Measurements from ENCODE around the gene WDSUB1. TPM values are rescaled to one million over a fixed set of nuclear protein-coding genes. Genes with fewer than 3 reads are reported as not detected.

Gene WDSUB1
- total RNA-seq, 2 donors from 2014 or later, result 3.2 to 4.7 TPM

DNA sequence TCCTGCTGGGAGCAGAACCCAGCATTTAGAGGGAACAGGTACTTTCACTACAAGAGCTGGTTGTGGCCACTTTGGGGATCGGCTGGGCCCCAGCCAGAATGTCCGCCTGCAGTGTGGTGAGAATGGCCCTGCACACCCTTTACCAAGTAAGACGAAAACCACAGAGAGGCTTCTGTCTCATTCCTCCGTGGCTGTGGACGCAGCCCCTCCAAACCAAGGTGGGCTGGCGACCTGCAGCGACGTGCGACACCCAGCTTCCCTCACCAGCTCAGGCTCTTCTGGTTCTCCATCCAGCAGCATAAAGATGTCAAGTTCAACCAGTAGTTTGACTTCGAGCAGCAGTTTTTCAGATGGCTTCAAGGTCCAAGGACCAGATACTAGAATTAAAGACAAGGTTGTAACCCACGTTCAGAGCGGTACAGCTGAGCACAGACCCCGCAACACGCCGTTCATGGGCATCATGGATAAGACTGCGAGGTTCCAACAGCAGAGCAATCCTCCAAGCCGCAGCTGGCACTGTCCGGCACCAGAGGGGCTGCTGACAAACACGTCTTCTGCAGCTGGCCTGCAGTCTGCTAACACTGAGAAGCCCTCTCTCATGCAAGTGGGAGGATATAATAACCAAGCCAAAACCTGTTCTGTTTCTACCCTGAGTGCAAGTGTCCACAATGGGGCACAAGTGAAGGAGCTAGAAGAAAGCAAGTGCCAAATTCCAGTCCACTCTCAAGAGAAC is 56.2 kb downstream of the WDSUB1 start:
- Histone ChIP-seq H3K27ac (no peak overlapping the region), H3K9me3 (no peaks in the 10 kb centered on the region), H3K4me3 (no peak overlapping the region), H3K36me3 (peaks cover 70% of the 10 kb centered on the region), H3K4me1 (peaks cover 0 to 36% of the 10 kb centered on the region in 2 donors), H3K27me3 (no peaks in the 10 kb centered on the region)
- no peak for DNase-seq (ENCODE audit: low spot score)
- TF ChIP-seq, protein P1, sequence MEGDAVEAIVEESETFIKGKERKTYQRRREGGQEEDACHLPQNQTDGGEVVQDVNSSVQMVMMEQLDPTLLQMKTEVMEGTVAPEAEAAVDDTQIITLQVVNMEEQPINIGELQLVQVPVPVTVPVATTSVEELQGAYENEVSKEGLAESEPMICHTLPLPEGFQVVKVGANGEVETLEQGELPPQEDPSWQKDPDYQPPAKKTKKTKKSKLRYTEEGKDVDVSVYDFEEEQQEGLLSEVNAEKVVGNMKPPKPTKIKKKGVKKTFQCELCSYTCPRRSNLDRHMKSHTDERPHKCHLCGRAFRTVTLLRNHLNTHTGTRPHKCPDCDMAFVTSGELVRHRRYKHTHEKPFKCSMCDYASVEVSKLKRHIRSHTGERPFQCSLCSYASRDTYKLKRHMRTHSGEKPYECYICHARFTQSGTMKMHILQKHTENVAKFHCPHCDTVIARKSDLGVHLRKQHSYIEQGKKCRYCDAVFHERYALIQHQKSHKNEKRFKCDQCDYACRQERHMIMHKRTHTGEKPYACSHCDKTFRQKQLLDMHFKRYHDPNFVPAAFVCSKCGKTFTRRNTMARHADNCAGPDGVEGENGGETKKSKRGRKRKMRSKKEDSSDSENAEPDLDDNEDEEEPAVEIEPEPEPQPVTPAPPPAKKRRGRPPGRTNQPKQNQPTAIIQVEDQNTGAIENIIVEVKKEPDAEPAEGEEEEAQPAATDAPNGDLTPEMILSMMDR (IDR thresholded peaks at IDR 0.05), result no peak

- TF ChIP-seq, protein P1 (IDR thresholded peaks at IDR 0.05), result no peak
- Histone ChIP-seq H3K27ac (no peak overlapping the region), H3K36me3 (peaks cover 70% of the 10 kb centered on the region)
Measured at GRCh38 chr2:159229476-159230144, 56.9 kb downstream of the WDSUB1 start.

DNA sequence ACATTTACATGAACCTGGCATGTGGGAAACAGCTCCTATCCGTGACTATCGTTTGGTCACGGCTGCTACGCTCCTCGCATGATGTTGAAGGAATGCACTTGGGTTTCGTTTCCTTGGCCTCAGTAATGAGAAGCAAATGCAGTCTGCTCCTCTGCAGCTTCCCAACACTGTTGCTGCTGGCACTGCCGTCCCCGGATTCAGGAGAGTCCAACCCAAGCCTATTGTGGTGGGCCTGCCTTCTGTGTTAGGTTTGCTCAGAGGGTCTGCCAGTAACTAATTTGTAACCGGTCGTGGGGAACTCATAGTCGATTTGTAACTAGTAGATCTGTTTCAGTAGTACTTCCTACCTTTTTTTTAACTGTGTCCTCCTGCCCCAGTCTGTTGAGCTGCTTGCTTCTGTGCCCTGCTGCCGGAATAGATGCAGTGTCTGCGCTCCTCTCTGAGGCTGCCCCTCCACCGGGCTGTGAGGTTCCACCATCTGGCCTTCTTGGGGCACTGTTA is 58.4 kb downstream of the WDSUB1 start:
- TF ChIP-seq, protein P1 (IDR thresholded peaks at IDR 0.05), result no peak
- no peak for DNase-seq (ENCODE audit: low spot score)
- Histone ChIP-seq H3K4me1 (peaks cover 0 to 39% of the 10 kb centered on the region in 2 donors), H3K4me3 (no peak overlapping the region), H3K27me3 (no peaks in the 10 kb centered on the region), H3K36me3 (peaks cover 75% of the 10 kb centered on the region), H3K9me3 (no peaks in the 10 kb centered on the region), H3K27ac (no peak overlapping the region)

More at GRCh38 chr2:159229476-159230144, 56.9 kb downstream of the WDSUB1 start:
- Histone ChIP-seq H3K4me1 (peaks cover 0 to 38% of the 10 kb centered on the region in 2 donors), H3K27me3 (no peaks in the 10 kb centered on the region), H3K9me3 (no peaks in the 10 kb centered on the region), H3K4me3 (no peak overlapping the region)
- DNase-seq (ENCODE audit: low spot score), result no peak

- TF ChIP-seq, protein P1 (IDR thresholded peaks at IDR 0.05), result no peak
- peak overlapping the region in 1 of 2 donors; percentile 2 for H3K27ac ChIP-seq
- no peaks in the 10 kb centered on the region for H3K9me3 ChIP-seq
- peaks cover 82% of the 10 kb centered on the region for H3K36me3 ChIP-seq
- DNase-seq (ENCODE audit: low spot score), result no peak
- peaks cover 0 to 32% of the 10 kb centered on the region in 2 donors for H3K4me1 ChIP-seq
- no peaks in the 10 kb centered on the region for H3K27me3 ChIP-seq
- no peak overlapping the region for H3K4me3 ChIP-seq
Measured at GRCh38 chr2:159227467-159227866, 59.0 kb downstream of the WDSUB1 start.

DNA sequence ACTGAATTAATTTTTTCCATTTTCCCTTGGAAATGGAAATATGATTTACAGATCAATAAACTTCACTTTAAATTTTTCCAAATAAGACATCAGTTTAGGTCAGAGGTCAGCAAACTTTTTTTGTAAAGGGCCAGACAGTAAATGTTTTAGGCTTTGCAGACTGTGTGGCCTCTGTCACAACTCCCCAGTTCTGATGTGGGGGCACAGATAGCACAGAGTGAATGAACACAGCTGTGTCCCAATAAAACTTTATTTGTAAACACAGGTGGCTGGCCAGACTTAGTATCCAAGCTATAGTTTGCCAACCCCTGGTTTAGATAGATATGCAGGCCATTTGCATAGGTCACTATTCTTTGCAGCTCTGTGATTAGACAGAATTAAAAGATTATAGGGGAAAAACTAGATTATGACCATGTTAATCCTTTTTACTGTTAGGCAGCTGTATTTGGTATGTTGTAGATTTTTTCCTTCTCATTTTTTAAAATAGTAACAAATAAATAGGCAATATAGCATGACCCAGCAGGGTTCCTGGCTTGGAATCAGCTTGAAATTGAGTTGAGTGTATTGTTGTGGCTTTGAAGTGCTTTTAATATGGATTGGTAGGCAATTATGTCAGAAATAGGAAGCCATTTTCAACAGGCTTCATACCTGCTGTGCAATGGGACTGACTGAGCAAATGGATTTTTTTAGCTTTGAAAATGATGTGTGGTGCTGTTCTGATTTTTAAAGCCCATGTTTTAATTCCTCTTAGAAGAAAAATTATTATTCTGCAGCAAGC is 59.7 kb downstream of the WDSUB1 start:
- Histone ChIP-seq H3K27me3 (no peaks in the 10 kb centered on the region), H3K4me3 (no peak overlapping the region), H3K36me3 (peaks cover 88% of the 10 kb centered on the region), H3K27ac (peak overlapping the region; percentile 45 to 57), H3K4me1 (peaks cover 0 to 25% of the 10 kb centered on the region in 2 donors), H3K9me3 (no peaks in the 10 kb centered on the region)
- TF ChIP-seq, protein P1 (IDR thresholded peaks at IDR 0.05), result no peak
- DNase-seq (ENCODE audit: low spot score), result no peak

Data from right atrium auricular region (tissue), 2 donors.